ENCODE measurements around the gene DHX38. TPM values are rescaled to one million over a fixed set of nuclear protein-coding genes. Genes with fewer than 3 reads are reported as not detected.

DHX38 gene
- total RNA-seq, 4 donors from 2014 or later: 59.0 to 70.2 (median 62.8) TPM

GRCh38 chr16:72126429-72126765 is 32.8 kb downstream of the DHX38 start:
- Histone ChIP-seq H3K4me3 (no peak overlapping the region), H3K27me3 (no peaks in the 10 kb centered on the region), H3K27ac (replicated peaks in 1 of 4) (peak overlapping the region in 1 of 4 donors; percentile 11), H3K9me3 (no peaks in the 10 kb centered on the region), H3K36me3 (no peaks in the 10 kb centered on the region), H3K4me1 (peaks cover 0 to 12% (median 5%) of the 10 kb centered on the region in 4 donors)
- no peak for DNase-seq (ENCODE audit: extremely low spot score)
- intact Hi-C loops (cut with DNase I): no loop called here
- no peak for TF ChIP-seq POLR2AphosphoS5 (IDR thresholded peaks at IDR 0.05)
- no peak for TF ChIP-seq CTCF (IDR thresholded peaks at IDR 0.05)
- peak; percentile 13 for TF ChIP-seq EP300 (IDR thresholded peaks at IDR 0.05)
- WGBS: 60% methylated on average over 2 of the region's 2 CpGs

GRCh38 chr16:72128701-72129100 is 35.1 kb downstream of the DHX38 start:
- TF ChIP-seq POLR2AphosphoS5 (IDR thresholded peaks at IDR 0.05): no peak
- TF ChIP-seq CTCF (IDR thresholded peaks at IDR 0.05): no peak
- TF ChIP-seq EP300 (IDR thresholded peaks at IDR 0.05): no peak
- no peak for TF ChIP-seq POLR2A (IDR thresholded peaks at IDR 0.05; ENCODE audit: low read depth)
- Histone ChIP-seq H3K27me3 (no peaks in the 10 kb centered on the region), H3K36me3 (no peaks in the 10 kb centered on the region), H3K4me1 (peaks cover 0 to 12% (median 5%) of the 10 kb centered on the region in 4 donors), H3K4me3 (no peak overlapping the region), H3K27ac (replicated peaks in 1 of 4) (no peak overlapping the region), H3K9me3 (no peaks in the 10 kb centered on the region)
- intact Hi-C loops (cut with DNase I): no loop called here
- DNase-seq (ENCODE audit: extremely low spot score): no peak
- WGBS: 83% methylated on average over 9 of the region's 9 CpGs

- no peaks in the 10 kb centered on the region for H3K27me3 ChIP-seq
- intact Hi-C loops (cut with DNase I): loop anchor here (10.0 kb wide), 1 partner anchor 335 kb away; no protein-coding TSS in a partner anchor
Measured at GRCh38 chr16:72129976-72130656, 36.5 kb downstream of the DHX38 start.

GRCh38 chr16:72131036-72131435 is 37.4 kb downstream of the DHX38 start:
- Histone ChIP-seq H3K27ac (replicated peaks in 1 of 4) (no peak overlapping the region), H3K27me3 (no peaks in the 10 kb centered on the region), H3K36me3 (no peaks in the 10 kb centered on the region), H3K4me1 (no peaks in the 10 kb centered on the region), H3K4me3 (no peak overlapping the region), H3K9me3 (no peaks in the 10 kb centered on the region)
- intact Hi-C loops (cut with DNase I): loop anchor here (10.0 kb wide), 1 partner anchor 334 kb away; no protein-coding TSS in a partner anchor
- DNase-seq (ENCODE audit: extremely low spot score): peak; percentile 84
- 73% methylated on average over 6 of the region's 6 CpGs for WGBS
- no peak for TF ChIP-seq POLR2A (IDR thresholded peaks at IDR 0.05; ENCODE audit: low read depth)
- no peak for TF ChIP-seq CTCF (IDR thresholded peaks at IDR 0.05)
- no peak for TF ChIP-seq EP300 (IDR thresholded peaks at IDR 0.05)
- TF ChIP-seq POLR2AphosphoS5 (IDR thresholded peaks at IDR 0.05): no peak

More at GRCh38 chr16:72129976-72130656, 36.5 kb downstream of the DHX38 start:
- Histone ChIP-seq H3K36me3 (no peaks in the 10 kb centered on the region), H3K4me3 (no peak overlapping the region), H3K27ac (replicated peaks in 1 of 4) (no peak overlapping the region), H3K9me3 (no peaks in the 10 kb centered on the region), H3K4me1 (peaks cover 0 to 6% (median 3%) of the 10 kb centered on the region in 4 donors)
- DNase-seq (ENCODE audit: extremely low spot score): peak; percentile 83
- 71% methylated on average over 5 of the region's 7 CpGs for WGBS
- TF ChIP-seq EP300 (IDR thresholded peaks at IDR 0.05) (no peak), POLR2A (IDR thresholded peaks at IDR 0.05; ENCODE audit: low read depth) (no peak), POLR2AphosphoS5 (IDR thresholded peaks at IDR 0.05) (no peak), CTCF (IDR thresholded peaks at IDR 0.05) (no peak)

Data from esophagus muscularis mucosa (tissue), 4 donors.